H7 (cell line): ENCODE results near the gene EFNA5. TPM values are rescaled to one million over a fixed set of nuclear protein-coding genes. Genes with fewer than 3 reads are reported as not detected.
A peak's percentile ranks its signal among the peaks of the same experiment; 100 is the strongest.

Experiments used
- DNase-seq: peaks from one replicate; pipeline ENCODE4 v3.0.0; 2012
- H3K27me3 ChIP-seq: 2 replicates; pipeline ENCODE4 v1.6.0; 2011; ENCODE audit warnings: mild to moderate bottlenecking, low read length; ENCODE audit not compliant: control insufficient read depth, insufficient read depth
- H3K36me3 ChIP-seq: replicated peaks from 2 replicates; pipeline ENCODE4 v1.5.1; 2011; ENCODE audit warnings: low read length; ENCODE audit not compliant: control insufficient read depth, insufficient read depth
- H3K4me3 ChIP-seq: 2 replicates; pipeline ENCODE4 v1.5.1; 2011; ENCODE audit warnings: low read depth, mild to moderate bottlenecking, control low read depth, low read length, moderate library complexity; ENCODE audit not compliant: insufficient read depth
- total RNA-seq: library from RNA; depleted of rRNA; stranded (reverse); fragments of >200 nt; shearing (Covaris generic); gene quantifications from 2 replicates; pipeline ENCODE4 v1.2.3, GENCODE V29; 2014; rRNA removed

The EFNA5 gene
- 5.3 and 7.8 TPM in 2 replicates for total RNA-seq

DNA sequence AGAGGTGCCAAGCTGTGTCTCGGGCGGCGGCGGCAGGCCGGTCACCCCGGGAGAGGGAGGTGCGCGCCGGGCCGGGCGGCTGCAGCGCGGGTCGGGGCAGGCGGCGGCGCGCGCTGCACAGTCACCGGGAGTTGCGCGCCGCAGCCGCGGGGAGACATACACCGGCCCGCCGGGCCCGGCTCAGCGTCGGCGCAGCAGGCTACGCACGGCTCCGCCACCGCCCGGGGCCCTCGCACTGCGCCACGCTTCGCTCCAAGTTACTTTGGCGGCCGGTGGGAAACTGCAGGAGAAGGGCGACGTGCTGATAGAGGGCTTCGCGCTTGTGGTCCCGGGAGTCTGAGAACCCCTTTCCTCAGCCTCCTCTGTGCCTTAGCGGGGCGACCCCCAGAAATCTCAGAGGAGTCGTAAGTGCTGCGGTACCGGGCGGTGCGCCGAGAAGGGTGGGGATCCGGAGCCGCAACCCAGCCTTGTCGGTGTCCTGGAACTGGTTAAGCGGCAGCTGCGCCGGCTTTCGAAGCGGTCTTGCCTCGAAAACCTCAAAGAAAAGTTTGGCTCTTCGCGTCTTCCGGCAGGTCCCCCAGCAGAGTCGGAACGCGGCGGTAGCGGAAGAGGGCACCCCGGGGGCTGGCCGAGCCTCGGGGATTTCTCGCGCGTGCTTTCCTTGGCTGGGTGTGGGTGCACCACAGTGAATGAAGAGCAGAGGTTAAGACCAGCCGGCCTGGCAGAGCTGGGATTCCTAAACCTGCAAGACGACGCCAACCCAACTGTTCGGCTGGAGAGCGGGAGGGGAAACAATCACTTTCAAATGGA, at the start of gene EFNA5:
Gene EFNA5, minus strand, starts transcription at position 6 of the 810 bp plus-strand sequence.
- peak; percentile 72 for DNase-seq
- H3K4me3 ChIP-seq, result peak within 1 kb of the TSS; percentile 79
- no peaks in the 10 kb centered on the region for H3K36me3 ChIP-seq
- peaks cover 32% of the 10 kb centered on the region for H3K27me3 ChIP-seq

DNA sequence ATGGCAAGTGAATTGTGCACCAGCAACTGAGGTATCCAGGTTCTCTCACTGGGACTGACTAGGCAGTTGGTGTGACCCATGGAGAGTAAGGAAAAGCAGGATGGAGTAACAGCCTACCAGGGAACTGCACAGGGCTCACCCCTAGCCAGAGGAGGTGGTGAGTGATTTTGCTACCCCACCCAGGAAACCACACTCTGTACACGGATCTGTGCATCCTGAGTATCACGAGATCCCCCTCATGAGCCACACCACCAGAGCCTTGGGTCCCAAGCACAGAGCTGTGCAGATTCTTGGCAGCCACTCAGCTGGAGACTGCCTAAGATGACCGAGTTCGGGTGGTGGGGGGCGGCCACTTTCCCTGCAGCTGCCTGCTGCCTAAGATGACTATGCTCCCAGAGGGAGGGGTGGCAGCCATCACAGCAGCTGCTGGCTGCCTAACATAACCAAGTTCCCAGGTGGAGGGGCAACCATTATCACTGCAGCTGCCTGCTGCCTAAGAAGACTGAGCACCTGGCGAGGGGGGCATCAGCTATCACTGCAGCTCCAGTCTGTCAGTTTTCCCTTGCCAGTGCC, 48.4 kb upstream of the EFNA5 start:
- Histone ChIP-seq H3K27me3 (no peaks in the 10 kb centered on the region), H3K36me3 (no peaks in the 10 kb centered on the region), H3K4me3 (no peak overlapping the region)
- no peak for DNase-seq

DNA sequence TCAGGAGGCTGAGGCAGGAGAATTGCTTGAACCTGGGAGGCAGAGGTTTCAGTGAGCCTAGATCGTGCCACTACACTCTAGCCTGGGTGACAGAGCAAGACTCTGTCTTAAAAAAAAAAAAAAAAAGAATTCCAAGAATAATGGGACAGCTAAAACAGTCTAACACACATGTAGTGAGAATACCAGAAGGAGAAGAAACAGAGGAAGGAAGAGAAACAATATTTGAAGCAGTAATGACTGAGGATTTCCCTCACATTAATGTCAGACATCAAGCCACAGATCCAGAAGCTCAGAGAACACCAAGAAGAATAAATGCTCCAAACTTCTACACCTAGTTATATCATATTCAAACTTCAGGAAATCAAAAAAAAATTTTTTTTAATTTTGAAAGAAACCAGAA, 47.1 kb upstream of the EFNA5 start:
- Histone ChIP-seq H3K36me3 (no peaks in the 10 kb centered on the region), H3K27me3 (no peaks in the 10 kb centered on the region), H3K4me3 (no peak overlapping the region)
- DNase-seq, result no peak

DNA sequence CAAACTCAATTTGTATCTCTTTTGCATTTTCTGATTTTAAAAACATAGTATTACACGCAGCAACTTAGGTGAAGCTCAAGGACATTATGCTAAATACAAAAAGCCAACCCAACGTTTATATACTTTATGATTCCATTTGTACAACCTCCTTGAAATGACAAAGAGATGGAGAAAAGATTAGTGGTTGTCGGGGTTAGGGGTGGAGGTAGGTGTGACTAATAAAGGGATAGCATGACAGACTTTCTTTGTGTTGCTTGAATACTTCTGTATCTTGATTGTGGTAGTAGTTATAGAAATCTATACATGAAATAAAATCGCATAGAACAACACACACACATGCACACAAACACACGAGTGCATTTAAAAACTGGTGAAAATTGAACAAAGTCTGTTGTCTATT, 42.5 kb upstream of the EFNA5 start:
- no peak for DNase-seq

DNA sequence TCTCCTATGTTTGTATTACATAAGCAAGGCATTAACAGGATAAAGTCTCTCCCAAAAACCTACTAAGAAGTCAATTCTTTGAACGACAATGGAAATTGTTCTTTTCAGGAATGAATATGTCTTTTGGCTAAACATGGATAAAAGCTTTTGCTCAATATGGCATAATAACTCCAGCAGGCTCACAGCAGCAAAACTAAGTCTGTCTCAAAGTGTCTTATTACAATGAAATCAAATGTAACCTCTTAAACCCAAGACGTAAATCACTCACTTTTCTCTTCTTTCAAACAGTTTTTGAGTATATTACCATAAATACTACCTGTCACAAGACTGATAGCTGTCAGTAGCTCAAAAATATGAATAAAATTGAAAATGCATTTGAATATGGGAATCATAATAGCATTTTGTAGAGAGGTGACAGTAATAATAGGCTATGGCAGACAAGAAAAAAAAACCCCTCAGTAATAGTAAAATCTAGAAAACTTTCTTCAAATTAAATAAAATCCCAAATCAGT, 41.7 kb upstream of the EFNA5 start:
- no peak overlapping the region for H3K4me3 ChIP-seq
- H3K36me3 ChIP-seq, result no peaks in the 10 kb centered on the region
- DNase-seq, result no peak
- H3K27me3 ChIP-seq, result no peaks in the 10 kb centered on the region

More for the DNA sequence above, 42.5 kb upstream of the EFNA5 start:
- H3K36me3 ChIP-seq, result no peaks in the 10 kb centered on the region
- no peaks in the 10 kb centered on the region for H3K27me3 ChIP-seq
- H3K4me3 ChIP-seq, result no peak overlapping the region

DNA sequence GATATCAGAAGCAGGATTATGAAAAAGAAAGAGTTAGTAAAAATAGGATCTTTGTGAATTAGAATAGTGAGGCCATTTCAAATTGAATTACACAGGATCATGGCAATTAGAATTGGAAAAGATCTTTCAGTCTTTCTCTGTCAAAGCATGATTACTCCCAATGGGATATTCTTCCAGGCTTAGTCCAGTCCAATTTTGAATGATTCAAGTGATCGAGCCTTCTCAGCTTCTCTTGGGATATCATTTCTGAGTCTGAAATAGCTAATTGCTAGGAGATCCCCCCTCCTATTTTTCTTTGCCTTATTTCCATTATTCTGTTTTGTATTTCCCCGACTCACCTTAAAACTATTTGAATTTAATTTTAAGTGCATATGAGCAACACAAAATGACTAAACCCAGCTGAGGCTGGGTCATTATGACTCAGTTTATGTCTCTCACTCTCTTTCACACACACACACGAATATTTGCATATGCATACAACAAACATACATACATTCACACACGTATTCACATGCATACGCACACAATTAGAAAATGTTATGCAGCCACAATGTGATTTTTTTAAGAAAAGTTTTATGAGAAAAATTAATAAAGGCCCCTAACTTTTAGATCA, 34.8 kb upstream of the EFNA5 start:
- no peak overlapping the region for H3K4me3 ChIP-seq
- no peaks in the 10 kb centered on the region for H3K36me3 ChIP-seq
- DNase-seq, result no peak
- H3K27me3 ChIP-seq, result no peaks in the 10 kb centered on the region

DNA sequence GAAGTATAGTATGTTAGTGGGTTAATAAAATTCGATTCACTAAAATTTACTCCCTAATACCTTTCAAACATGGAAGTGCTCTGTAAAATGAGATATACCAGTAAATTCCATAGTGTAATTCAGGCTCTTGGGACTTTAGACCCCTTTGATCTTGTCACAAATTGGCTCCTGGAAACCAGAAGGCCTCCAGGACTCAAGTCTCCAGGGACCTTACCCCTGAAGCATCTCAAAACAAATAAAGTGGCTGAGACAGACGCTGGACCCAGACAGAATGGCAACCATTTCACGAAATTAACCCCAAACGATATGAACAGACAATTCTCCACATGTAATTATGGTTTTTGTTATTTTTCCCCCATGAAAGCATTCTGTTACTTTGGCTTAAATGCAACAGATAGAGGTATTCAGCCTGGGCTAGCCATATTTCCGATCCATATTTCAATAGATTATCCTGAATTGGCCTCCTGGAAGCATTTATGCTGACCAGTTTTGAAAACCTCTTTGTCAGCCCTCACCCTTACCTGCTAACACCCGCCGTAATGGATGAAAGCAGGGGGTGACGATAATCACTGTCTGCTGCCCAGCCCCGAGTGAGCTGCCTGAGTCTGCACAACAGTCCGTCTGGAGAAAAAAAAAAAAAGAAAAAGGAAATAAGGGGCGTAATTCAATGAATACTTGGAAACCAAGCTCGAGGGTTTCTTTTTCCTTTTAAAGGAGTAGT, 34.1 kb upstream of the EFNA5 start:
- no peaks in the 10 kb centered on the region for H3K36me3 ChIP-seq
- H3K27me3 ChIP-seq, result no peaks in the 10 kb centered on the region
- no peak overlapping the region for H3K4me3 ChIP-seq
- no peak for DNase-seq

DNA sequence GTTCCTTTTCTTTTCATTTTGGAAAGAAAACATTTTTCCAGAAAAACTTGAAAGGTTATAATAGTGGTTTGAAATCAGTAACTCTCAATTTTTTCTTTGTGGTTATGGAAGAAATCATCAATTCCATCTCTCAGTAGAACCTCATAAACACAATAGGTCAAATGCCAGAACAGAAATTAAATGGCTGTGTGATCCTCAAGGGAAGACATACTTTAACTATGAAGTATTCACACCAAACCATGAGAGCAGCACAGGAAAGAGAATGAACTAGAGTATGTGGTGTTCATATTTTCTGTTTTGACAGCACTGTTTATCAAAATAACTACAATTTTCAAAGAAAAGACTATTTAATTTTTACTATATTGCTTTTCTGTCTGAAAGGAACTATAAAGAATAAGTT, 29.7 kb upstream of the EFNA5 start:
- Histone ChIP-seq H3K36me3 (no peaks in the 10 kb centered on the region), H3K4me3 (no peak overlapping the region), H3K27me3 (no peaks in the 10 kb centered on the region)
- DNase-seq, result no peak

DNA sequence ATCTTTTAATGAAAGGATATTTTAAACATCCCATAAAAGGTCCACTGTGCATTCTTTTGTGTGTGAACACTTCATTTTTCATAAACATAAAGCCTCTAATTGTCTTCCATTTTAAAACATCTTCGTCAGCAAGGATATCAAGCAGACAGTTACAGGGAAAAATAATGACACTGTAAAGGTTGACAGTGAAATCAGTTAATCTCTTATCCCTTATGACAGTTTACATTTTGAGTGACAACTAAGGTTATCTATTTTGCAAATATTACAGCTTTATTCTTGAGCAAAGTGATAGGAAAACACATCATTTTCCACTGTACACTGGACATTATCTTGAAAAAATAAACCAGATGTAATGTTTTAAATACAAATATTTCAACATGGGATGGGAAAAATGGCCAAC, 28.7 kb upstream of the EFNA5 start:
- Histone ChIP-seq H3K27me3 (no peaks in the 10 kb centered on the region), H3K4me3 (no peak overlapping the region), H3K36me3 (no peaks in the 10 kb centered on the region)
- no peak for DNase-seq

DNA sequence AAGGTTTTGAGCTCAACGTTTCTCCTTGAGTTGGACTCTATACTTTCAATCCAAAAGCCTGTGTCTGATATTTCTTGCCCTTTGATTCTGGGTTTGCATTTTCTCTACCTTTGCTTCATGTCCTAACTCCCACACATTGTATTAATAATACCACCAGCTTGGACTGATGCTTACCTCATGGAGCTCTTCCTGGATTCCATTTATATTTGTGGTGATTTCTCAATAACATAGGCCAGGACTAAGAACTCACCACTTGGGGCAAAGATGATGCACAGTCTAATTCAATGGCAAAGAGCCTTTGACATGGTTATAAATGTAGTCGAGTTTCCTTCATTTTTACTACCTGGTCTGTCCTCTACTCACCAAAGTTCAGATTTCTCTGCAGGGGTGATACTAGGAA, 27.5 kb upstream of the EFNA5 start:
- no peaks in the 10 kb centered on the region for H3K27me3 ChIP-seq
- no peak overlapping the region for H3K4me3 ChIP-seq
- no peaks in the 10 kb centered on the region for H3K36me3 ChIP-seq
- no peak for DNase-seq

DNA sequence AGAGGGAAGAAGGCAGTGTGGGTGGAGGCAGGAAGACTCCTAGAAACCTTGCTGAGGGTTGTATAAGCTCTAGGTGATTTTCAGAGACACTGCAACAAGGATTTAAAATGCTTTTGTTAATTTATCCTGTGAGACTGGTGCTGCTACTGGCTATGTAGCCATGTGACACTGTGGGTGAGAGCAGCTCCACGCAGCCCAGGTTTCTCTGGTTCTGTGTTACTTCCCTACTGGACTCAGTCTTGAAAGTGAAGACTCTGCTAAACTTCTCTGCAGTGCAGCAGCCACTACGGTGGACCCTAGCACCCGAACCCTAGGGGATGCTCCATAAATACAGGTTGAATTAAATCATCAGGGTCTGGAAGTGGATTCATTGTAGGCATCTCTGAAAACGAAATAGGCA, 25.8 kb upstream of the EFNA5 start:
- H3K36me3 ChIP-seq, result no peaks in the 10 kb centered on the region
- no peak for DNase-seq
- no peak overlapping the region for H3K4me3 ChIP-seq
- H3K27me3 ChIP-seq, result no peaks in the 10 kb centered on the region

DNA sequence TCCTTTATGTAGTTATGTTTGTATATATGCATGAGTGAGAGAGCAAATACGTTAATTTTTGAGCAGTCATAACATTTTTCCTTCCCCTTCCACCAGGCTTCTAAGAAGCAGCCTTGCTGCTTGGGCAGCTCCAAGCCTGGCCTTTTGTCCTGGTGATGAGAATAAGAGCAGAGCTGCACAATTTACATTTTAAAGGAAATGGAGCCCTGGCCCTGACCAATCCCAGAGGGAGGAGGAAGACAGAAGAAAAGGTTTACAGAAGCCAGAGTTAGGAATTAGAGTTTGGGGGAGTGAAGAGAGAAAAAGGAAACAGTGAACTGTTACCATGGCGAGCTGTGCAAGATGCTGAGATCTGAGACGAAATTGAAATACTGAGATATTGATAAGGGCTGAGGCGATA, 25.3 kb upstream of the EFNA5 start:
- no peak overlapping the region for H3K4me3 ChIP-seq
- DNase-seq, result peak; percentile 13
- H3K27me3 ChIP-seq, result no peaks in the 10 kb centered on the region
- no peaks in the 10 kb centered on the region for H3K36me3 ChIP-seq

DNA sequence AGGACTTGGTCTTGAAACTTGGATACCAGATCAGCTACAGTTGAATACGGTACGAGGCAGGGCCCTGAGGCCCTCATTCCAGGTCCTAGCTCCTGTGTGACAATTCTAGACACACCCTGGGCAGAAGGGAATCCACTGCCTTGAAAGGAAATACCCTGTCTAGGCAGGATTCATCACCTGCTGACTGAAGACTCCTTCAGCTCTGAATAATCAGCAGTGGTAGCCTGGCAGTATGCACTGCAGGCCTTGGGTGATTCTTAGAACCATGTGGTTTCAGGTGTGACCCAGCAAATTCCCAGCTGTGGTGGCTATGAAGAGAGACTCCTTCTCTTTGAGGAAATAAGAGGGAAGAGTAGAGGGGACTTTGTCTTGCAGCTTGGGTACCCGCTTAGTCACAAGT, 17.2 kb upstream of the EFNA5 start:
- no peak for DNase-seq
- H3K4me3 ChIP-seq, result no peak overlapping the region
- H3K36me3 ChIP-seq, result no peaks in the 10 kb centered on the region
- no peaks in the 10 kb centered on the region for H3K27me3 ChIP-seq

DNA sequence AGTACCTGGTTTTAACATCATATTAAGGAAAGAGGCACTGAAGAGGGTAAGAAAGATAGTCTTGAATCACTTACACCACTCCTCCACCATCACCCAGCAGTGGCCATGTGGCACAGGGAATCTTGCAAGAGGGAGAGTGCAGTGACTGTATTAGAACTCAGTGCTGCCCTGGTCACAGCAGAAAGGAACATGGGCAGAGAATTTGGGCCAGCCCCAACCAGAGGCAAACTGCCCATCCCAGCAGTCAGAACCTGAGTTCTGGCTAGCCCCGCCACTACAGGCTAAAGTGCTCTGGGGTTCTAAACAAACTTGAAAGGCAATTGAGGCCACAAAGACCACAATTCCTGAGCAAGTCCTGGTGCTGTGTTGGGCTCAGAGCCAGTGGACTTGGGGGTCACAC, 16.7 kb upstream of the EFNA5 start:
- no peak for DNase-seq
- no peak overlapping the region for H3K4me3 ChIP-seq
- no peaks in the 10 kb centered on the region for H3K27me3 ChIP-seq
- no peaks in the 10 kb centered on the region for H3K36me3 ChIP-seq
